H1 (cell line): ENCODE results near the gene SGPP2.

ENCODE experiments used
- HDAC2 ChIP-seq, 2 experiments: fragments of 300-600 bp in 1 of 2; sonication (generic) in 1 of 2; IDR thresholded peaks; 2 replicates each; pipeline ENCODE4 v1.6.1; 2011 to 2012; ENCODE audit warnings: low read depth in 2 of 2, low read length in 2 of 2, mild to moderate bottlenecking in 2 of 2, moderate library complexity in 2 of 2, borderline replicate concordance in 1 of 2, inconsistent platforms in 1 of 2
- POLR2AphosphoS5 ChIP-seq: IDR thresholded peaks from 2 replicates; pipeline ENCODE4 v1.6.1; 2011; ENCODE audit warnings: low read depth, low read length
- RAD21 ChIP-seq, 2 experiments: IDR thresholded peaks in 1 of 2; conservative IDR thresholded peaks in 1 of 2; 2 replicates each; pipeline ENCODE4 v1.6.1; 2011; ENCODE audit warnings: low read depth in 2 of 2, low read length in 2 of 2, improper control_type of control experiment in 1 of 2, inconsistent platforms in 1 of 2, mild to moderate bottlenecking in 1 of 2, moderate library complexity in 1 of 2
- SIX5 ChIP-seq: IDR thresholded peaks from 2 replicates; pipeline ENCODE4 v1.6.1; 2011; ENCODE audit warnings: mild to moderate bottlenecking, low read depth, low read length
- SP1 ChIP-seq: IDR thresholded peaks from 2 replicates; pipeline ENCODE4 v1.6.1; 2011; ENCODE audit warnings: low read depth, low read length
- SRF ChIP-seq: IDR thresholded peaks from 2 replicates; pipeline ENCODE4 v1.6.1; 2011; ENCODE audit warnings: mild to moderate bottlenecking, low read depth, low read length, moderate library complexity
- TF ChIP-seq, protein P1 (sequence below): IDR thresholded peaks from 2 replicates; pipeline ENCODE4 v1.6.1; 2011; ENCODE audit warnings: low read length, improper control_type of control experiment
- TF ChIP-seq, protein P2 (sequence below), 3 experiments: IDR thresholded peaks; 1 replicate in 2 of 3; 2 replicates in 1 of 3; pipeline versions ENCODE4 v1.5.1 to v1.6.1; 2011; ENCODE audit warnings: low read length in 3 of 3, mild to moderate bottlenecking in 3 of 3, inconsistent platforms in 2 of 3, low read depth in 1 of 3, moderate library complexity in 1 of 3; ENCODE audit not compliant: insufficient read depth in 1 of 3; ENCODE audit errors: control extremely low read depth in 1 of 3

DNA sequence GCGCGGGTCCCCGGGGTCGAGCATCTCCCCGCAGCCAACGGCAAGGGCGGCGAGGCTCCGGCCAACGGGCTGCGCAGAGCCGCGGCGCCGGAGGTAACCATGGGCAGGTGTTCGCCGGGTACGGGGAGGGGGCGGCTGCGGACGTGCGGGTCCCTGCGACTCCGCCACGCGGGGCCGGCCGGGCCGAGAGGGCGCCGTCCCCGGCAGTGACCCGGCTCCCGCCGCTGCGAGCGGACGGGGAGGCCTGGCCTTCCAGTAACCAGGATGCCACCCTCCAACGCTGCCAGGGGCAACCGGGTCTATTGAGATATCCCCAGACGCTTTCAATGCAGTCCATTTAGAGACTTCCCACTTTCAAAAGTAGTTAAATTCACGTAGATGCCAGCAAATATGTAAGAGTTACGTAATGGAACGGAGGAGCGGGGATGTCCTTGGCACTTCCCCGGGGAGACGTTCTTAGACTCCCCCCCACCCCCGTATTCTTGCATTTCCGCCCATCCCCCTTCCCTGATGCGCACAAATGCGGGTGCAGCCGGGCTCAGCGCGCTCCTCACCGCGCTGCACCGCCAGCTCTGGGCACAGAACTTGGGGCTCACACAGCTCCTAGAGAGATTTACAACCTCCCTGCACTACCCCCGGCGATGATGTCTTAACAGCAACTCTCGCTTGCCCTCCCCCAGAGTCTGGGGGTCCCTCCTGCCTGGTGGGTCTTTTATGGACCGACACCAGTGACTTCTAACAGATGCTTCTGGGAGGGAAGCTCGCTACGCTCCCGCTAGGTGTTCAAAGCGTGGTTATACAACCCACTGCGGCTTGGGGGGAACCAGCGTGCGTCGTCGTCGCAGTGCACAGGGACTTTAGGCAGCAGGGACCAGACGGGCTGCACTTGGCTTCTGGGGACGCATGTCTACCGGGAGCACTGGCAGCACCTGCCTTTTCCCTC is 657 bp downstream of the SGPP2 start:
- TF ChIP-seq HDAC2 (IDR thresholded peaks at IDR 0.05; ENCODE audit: borderline replicate concordance in 1 of 2, low read depth in 2 of 2, low read length in 2 of 2) (0 out of 4 replicates have a peak, but pooled peaks of 1 of the 2 experiments have one; percentile 18), SP1 (no peak), POLR2AphosphoS5 (no peak), RAD21 (IDR thresholded peaks at IDR 0.05 in 1 of 2, conservative IDR thresholded peaks at IDR 0.05 in 1 of 2; ENCODE audit: low read depth in 2 of 2, low read length in 2 of 2) (no peak), SRF (no peak), SIX5 (no peak)
- TF ChIP-seq, protein P1, sequence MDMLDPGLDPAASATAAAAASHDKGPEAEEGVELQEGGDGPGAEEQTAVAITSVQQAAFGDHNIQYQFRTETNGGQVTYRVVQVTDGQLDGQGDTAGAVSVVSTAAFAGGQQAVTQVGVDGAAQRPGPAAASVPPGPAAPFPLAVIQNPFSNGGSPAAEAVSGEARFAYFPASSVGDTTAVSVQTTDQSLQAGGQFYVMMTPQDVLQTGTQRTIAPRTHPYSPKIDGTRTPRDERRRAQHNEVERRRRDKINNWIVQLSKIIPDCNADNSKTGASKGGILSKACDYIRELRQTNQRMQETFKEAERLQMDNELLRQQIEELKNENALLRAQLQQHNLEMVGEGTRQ = no peak
- TF ChIP-seq, protein P2, sequence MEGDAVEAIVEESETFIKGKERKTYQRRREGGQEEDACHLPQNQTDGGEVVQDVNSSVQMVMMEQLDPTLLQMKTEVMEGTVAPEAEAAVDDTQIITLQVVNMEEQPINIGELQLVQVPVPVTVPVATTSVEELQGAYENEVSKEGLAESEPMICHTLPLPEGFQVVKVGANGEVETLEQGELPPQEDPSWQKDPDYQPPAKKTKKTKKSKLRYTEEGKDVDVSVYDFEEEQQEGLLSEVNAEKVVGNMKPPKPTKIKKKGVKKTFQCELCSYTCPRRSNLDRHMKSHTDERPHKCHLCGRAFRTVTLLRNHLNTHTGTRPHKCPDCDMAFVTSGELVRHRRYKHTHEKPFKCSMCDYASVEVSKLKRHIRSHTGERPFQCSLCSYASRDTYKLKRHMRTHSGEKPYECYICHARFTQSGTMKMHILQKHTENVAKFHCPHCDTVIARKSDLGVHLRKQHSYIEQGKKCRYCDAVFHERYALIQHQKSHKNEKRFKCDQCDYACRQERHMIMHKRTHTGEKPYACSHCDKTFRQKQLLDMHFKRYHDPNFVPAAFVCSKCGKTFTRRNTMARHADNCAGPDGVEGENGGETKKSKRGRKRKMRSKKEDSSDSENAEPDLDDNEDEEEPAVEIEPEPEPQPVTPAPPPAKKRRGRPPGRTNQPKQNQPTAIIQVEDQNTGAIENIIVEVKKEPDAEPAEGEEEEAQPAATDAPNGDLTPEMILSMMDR (IDR thresholded peaks at IDR 0.05; ENCODE audit: control extremely low read depth in 1 of 3, insufficient read depth in 1 of 3, low read depth in 1 of 3, low read length in 3 of 3) = no peak
